HL-60 (cell line): ENCODE measurements around the gene ANKFY1.
A peak's percentile ranks its signal among the peaks of the same experiment; 100 is the strongest.

Experiments
- DNase-seq, 2 experiments: peaks; one replicate each; pipeline ENCODE4 v3.0.0-alpha.2; 2010 to 2020; ENCODE audit warnings: low read depth in 1 of 2, low spot score in 1 of 2
- H3K27ac ChIP-seq: fragments of 250-450 bp; sonication (Bioruptor Pico); replicated peaks from 2 replicates; pipeline ENCODE4 v1.5.1; 2020; ENCODE audit warnings: mild to moderate bottlenecking, moderate library complexity
- H3K27me3 ChIP-seq: fragments of 250-450 bp; sonication (Bioruptor Pico); 2 replicates; pipeline ENCODE4 v1.5.1; 2021; ENCODE audit warnings: mild to moderate bottlenecking, moderate library complexity; ENCODE audit not compliant: insufficient read depth, poor library complexity, severe bottlenecking
- H3K4me3 ChIP-seq: replicated peaks from 2 replicates; pipeline ENCODE4 v1.5.1; 2011; ENCODE audit warnings: mild to moderate bottlenecking, control low read depth, low read length; ENCODE audit not compliant: insufficient read depth
- CTCF ChIP-seq: IDR thresholded peaks from one replicate; pipeline ENCODE4 v1.5.1; 2011; ENCODE audit warnings: low read length, control low read depth, inconsistent platforms; ENCODE audit not compliant: insufficient read depth
- GABPA ChIP-seq: IDR thresholded peaks from 2 replicates; pipeline ENCODE4 v1.6.1; 2012; ENCODE audit warnings: low read depth
- POLR2AphosphoS5 ChIP-seq: IDR thresholded peaks from 2 replicates; pipeline ENCODE4 v1.6.1; 2012; ENCODE audit warnings: low read depth
- REST ChIP-seq: IDR thresholded peaks from 2 replicates; pipeline ENCODE4 v1.6.1; 2012; ENCODE audit warnings: low read depth; ENCODE audit not compliant: insufficient replicate concordance
- SPI1 ChIP-seq: IDR thresholded peaks from 2 replicates; pipeline ENCODE4 v1.6.1; 2012; ENCODE audit warnings: low read depth, mild to moderate bottlenecking, borderline replicate concordance

The ANKFY1 gene

GRCh38 chr17:4162775-4163466 lies 100.9 kb downstream of the ANKFY1 start:
- no peak overlapping the region for H3K4me3 ChIP-seq
- DNase-seq: peak in 1 of 2 experiments; percentile 61
- TF ChIP-seq GABPA: no peak
- no peak for TF ChIP-seq POLR2AphosphoS5
- TF ChIP-seq REST: no peak
- H3K27me3 ChIP-seq: no peaks in the 10 kb centered on the region
- H3K27ac ChIP-seq: peak overlapping the region; percentile 80

GRCh38 chr17:4162321-4162720 lies 101.5 kb downstream of the ANKFY1 start:
- no peak for DNase-seq
- no peak overlapping the region for H3K4me3 ChIP-seq
- TF ChIP-seq SPI1: no peak
- TF ChIP-seq CTCF: no peak
- no peak for TF ChIP-seq GABPA
- no peak for TF ChIP-seq POLR2AphosphoS5
- TF ChIP-seq REST: no peak
- no peaks in the 10 kb centered on the region for H3K27me3 ChIP-seq
- peak overlapping the region; percentile 80 for H3K27ac ChIP-seq

- DNase-seq: no peak
- Histone ChIP-seq H3K27ac (peak overlapping the region; percentile 80), H3K27me3 (no peaks in the 10 kb centered on the region), H3K4me3 (no peak overlapping the region)
- TF ChIP-seq REST (no peak), GABPA (no peak), POLR2AphosphoS5 (no peak; the same call in 1 of the 2 replicates), CTCF (no peak), SPI1 (no peak)
Observed at GRCh38 chr17:4161967-4162305, 101.8 kb downstream of the ANKFY1 start.
